Upper lobe of left lung (tissue), 4 donors: Measurements from ENCODE around the gene SPCS1.

ENCODE experiments used
- CTCF ChIP-seq, 6 experiments: fragments of 450-650 bp in 4 of 6; fragments of 200-600 bp in 2 of 6; sonication (generic) in 2 of 6; IDR thresholded peaks; one replicate each; pipeline ENCODE4 v1.5.1; 2016 to 2019; ENCODE audit warnings: antibody characterized with exemption in 6 of 6
- POLR2A ChIP-seq, 4 donors: fragments of 450-650 bp; IDR thresholded peaks; one replicate each; pipeline ENCODE4 v1.5.1; 2016 to 2017; ENCODE audit warnings: antibody characterized with exemption in 4 of 4, mild to moderate bottlenecking in 2 of 4
- POLR2AphosphoS5 ChIP-seq, 2 donors: sonication (generic); formaldehyde crosslinking; IDR thresholded peaks; one replicate each; pipeline ENCODE4 v1.5.1; 2017; ENCODE audit warnings: antibody characterized with exemption in 2 of 2

- no peak for TF ChIP-seq CTCF (IDR thresholded peaks at IDR 0.05)
- no peak for TF ChIP-seq POLR2A (IDR thresholded peaks at IDR 0.05)
- no peak for TF ChIP-seq POLR2AphosphoS5 (IDR thresholded peaks at IDR 0.05)
Measured at GRCh38 chr3:52689151-52689550, 16.8 kb upstream of the SPCS1 start.
